ENCODE data around the gene ECI2.

DNA sequence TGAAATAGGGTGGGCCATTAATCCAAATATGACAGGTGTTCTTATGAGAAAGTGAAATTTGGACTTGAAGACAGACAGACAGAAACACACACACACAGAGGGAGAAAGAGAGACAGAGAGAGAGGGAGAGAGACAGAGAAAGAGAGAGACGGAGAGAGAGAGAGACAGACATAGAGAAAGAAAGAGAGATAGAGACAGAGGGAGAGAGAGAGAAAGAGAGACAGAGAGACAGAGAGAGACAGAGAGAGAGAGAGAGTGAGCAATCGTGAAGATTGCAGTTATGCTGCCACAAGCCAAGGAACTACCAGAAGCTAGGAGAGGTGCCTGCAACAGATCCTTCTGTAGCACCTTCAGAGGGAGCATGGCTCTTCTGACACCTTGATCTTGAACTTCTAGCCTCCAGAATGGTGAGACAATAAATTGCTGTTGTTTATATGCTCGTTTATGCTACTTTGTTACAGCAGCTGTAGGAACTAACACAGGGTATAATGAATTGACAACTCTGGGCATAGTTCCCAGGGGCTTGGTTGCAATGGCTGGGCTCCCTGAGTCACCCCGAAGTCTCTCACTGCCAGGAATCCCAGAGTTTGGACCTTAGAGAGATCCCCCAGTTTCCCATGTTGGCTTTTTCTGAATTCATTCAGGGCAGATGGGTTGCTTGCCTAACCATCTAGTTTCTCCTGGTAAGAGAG lies 44.7 kb upstream of the ECI2 start:
- TF ChIP-seq POLR2A (IDR thresholded peaks at IDR 0.05): no peak
- TF ChIP-seq, protein P1, sequence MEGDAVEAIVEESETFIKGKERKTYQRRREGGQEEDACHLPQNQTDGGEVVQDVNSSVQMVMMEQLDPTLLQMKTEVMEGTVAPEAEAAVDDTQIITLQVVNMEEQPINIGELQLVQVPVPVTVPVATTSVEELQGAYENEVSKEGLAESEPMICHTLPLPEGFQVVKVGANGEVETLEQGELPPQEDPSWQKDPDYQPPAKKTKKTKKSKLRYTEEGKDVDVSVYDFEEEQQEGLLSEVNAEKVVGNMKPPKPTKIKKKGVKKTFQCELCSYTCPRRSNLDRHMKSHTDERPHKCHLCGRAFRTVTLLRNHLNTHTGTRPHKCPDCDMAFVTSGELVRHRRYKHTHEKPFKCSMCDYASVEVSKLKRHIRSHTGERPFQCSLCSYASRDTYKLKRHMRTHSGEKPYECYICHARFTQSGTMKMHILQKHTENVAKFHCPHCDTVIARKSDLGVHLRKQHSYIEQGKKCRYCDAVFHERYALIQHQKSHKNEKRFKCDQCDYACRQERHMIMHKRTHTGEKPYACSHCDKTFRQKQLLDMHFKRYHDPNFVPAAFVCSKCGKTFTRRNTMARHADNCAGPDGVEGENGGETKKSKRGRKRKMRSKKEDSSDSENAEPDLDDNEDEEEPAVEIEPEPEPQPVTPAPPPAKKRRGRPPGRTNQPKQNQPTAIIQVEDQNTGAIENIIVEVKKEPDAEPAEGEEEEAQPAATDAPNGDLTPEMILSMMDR (IDR thresholded peaks at IDR 0.05): no peak

Measured in ovary (tissue), 3 donors.